Activated CD8-positive, alpha-beta T cell treated with anti-CD3 and anti-CD28 coated beads for 36 hours (primary cell): ENCODE data around the gene DNAJC1. TPM values are rescaled to one million over a fixed set of nuclear protein-coding genes. Genes with fewer than 3 reads are reported as not detected.

Experiments
- ATAC-seq: fragments of 200-7000 bp; cut with Tn5 transposase; one replicate; pipeline ENCODE4 v1.10.0; 2021; ENCODE audit warnings: mild to moderate bottlenecking, moderate library complexity
- CTCF ChIA-PET: fragments of 350-600 bp; sonication (Branson Sonifier 250); formaldehyde crosslinking; loops from one replicate; lab custom pipeline; 2021; ENCODE audit warnings: antibody characterized with exemption; lab: Charles Lee
- POLR2A ChIA-PET: fragments of 350-600 bp; sonication (Branson Sonifier 250); formaldehyde crosslinking; loops from one replicate; lab custom pipeline; 2021; ENCODE audit warnings: antibody characterized with exemption; lab: Charles Lee
- DNase-seq: peaks from one replicate; pipeline ENCODE4 v3.0.0-alpha.2; 2020
- H3K27ac Mint-ChIP-seq: one replicate; pipeline ENCODE4 v1.8.0; 2021; ENCODE audit warnings: mild to moderate bottlenecking, mixed read lengths
- H3K27me3 Mint-ChIP-seq: one replicate; pipeline ENCODE4 v1.8.0; 2021; ENCODE audit warnings: mixed read lengths
- H3K36me3 Mint-ChIP-seq: one replicate; pipeline ENCODE4 v1.8.0; 2021; ENCODE audit warnings: low read depth, mixed read lengths
- H3K4me1 Mint-ChIP-seq: one replicate; pipeline ENCODE4 v1.8.0; 2021; ENCODE audit warnings: low read depth, mixed read lengths
- H3K4me3 Mint-ChIP-seq: one replicate; pipeline ENCODE4 v1.8.0; 2021; ENCODE audit warnings: mild to moderate bottlenecking, moderate library complexity, mixed read lengths
- H3K9me3 Mint-ChIP-seq: one replicate; pipeline ENCODE4 v1.8.0; 2021; ENCODE audit warnings: mixed read lengths
- intact Hi-C: fragments of 100-400 bp; cut with micrococcal nuclease; formaldehyde crosslinking; loops from one replicate; pipeline ENCODE4 v1.10.0; 2022
- total RNA-seq, 2 experiments: library from RNA; stranded (reverse); gene quantifications; one replicate each; pipeline ENCODE4 v1.2.3, GENCODE V29; 2021
- TF ChIP-seq, protein P1 (sequence below): fragments of 200-600 bp; IDR thresholded peaks from one replicate; pipeline ENCODE4 v1.8.0; 2022; ENCODE audit warnings: antibody characterized with exemption, mild to moderate bottlenecking

DNAJC1 gene
- total RNA-seq, 2 experiments from 2014 or later = 19.3 to 23.7 TPM

DNA sequence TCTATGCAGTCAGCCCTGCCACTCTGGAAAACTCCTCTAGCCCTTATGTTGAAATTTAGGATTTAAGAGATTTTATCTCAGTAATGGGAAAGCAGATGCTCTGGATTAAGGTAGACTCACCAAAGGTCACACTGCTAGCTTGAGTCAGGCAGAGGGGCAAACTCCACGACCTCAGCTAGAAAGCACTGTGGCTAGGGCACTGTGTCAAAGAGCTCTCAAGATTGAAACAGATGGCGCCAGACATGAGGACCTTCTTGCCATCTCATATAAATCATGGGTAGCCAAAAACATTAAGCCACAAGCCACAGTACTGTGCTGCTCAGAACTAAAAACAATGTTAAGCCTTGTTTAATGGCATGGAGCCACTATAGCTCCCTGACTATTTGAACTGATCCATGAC, 188.7 kb downstream of the DNAJC1 start:
- ChIA-PET POLR2A (no interaction called here), CTCF (no interaction called here)
- no peak overlapping the region for H3K27ac Mint-ChIP-seq
- TF ChIP-seq, protein P1, sequence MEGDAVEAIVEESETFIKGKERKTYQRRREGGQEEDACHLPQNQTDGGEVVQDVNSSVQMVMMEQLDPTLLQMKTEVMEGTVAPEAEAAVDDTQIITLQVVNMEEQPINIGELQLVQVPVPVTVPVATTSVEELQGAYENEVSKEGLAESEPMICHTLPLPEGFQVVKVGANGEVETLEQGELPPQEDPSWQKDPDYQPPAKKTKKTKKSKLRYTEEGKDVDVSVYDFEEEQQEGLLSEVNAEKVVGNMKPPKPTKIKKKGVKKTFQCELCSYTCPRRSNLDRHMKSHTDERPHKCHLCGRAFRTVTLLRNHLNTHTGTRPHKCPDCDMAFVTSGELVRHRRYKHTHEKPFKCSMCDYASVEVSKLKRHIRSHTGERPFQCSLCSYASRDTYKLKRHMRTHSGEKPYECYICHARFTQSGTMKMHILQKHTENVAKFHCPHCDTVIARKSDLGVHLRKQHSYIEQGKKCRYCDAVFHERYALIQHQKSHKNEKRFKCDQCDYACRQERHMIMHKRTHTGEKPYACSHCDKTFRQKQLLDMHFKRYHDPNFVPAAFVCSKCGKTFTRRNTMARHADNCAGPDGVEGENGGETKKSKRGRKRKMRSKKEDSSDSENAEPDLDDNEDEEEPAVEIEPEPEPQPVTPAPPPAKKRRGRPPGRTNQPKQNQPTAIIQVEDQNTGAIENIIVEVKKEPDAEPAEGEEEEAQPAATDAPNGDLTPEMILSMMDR = no peak
- H3K4me1 Mint-ChIP-seq = no peaks in the 10 kb centered on the region
- intact Hi-C loops = no loop called here
- peaks cover 10% of the 10 kb centered on the region for H3K36me3 Mint-ChIP-seq
- no peak for DNase-seq
- H3K9me3 Mint-ChIP-seq = peaks cover 2% of the 10 kb centered on the region
- H3K4me3 Mint-ChIP-seq = no peak overlapping the region
- no peak for ATAC-seq
- no peaks in the 10 kb centered on the region for H3K27me3 Mint-ChIP-seq

GRCh38 chr10:21813946-21814345, 189.6 kb downstream of the DNAJC1 start:
- H3K36me3 Mint-ChIP-seq = peaks cover 10% of the 10 kb centered on the region
- H3K27ac Mint-ChIP-seq = no peak overlapping the region
- no peak for DNase-seq
- H3K4me3 Mint-ChIP-seq = no peak overlapping the region
- H3K4me1 Mint-ChIP-seq = no peaks in the 10 kb centered on the region
- no peaks in the 10 kb centered on the region for H3K27me3 Mint-ChIP-seq
- peaks cover 2% of the 10 kb centered on the region for H3K9me3 Mint-ChIP-seq
- TF ChIP-seq, protein P1 = no peak
- POLR2A ChIA-PET = no interaction called here
- no peak for ATAC-seq
- CTCF ChIA-PET = no interaction called here
- intact Hi-C loops = no loop called here

DNA sequence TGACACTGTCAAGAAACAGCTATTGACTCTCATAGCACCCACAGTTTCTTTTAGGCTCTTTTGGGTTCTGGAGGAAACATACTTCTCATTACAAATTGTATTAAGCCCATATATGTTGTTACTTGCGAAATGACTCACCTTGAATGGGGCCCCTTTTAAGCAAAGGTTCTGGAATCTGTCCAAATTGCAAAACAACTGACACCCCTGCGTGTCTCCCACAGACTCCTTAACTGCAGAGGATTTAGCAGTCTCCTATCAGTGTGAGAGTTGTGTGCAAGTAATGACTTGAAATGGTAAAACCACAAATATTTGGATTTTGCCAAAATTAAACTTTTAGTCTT, 192.3 kb downstream of the DNAJC1 start:
- peaks cover 2% of the 10 kb centered on the region for H3K9me3 Mint-ChIP-seq
- CTCF ChIA-PET = no interaction called here
- H3K4me3 Mint-ChIP-seq = no peak overlapping the region
- intact Hi-C loops = no loop called here
- DNase-seq (no peak), ATAC-seq (no peak)
- POLR2A ChIA-PET = no interaction called here
- peaks cover 5% of the 10 kb centered on the region for H3K36me3 Mint-ChIP-seq
- TF ChIP-seq, protein P1 = no peak
- no peak overlapping the region for H3K27ac Mint-ChIP-seq
- no peaks in the 10 kb centered on the region for H3K4me1 Mint-ChIP-seq
- H3K27me3 Mint-ChIP-seq = no peaks in the 10 kb centered on the region

- Mint-ChIP-seq H3K9me3 (peaks cover 2% of the 10 kb centered on the region), H3K4me3 (no peak overlapping the region), H3K4me1 (no peaks in the 10 kb centered on the region), H3K36me3 (peaks cover 5% of the 10 kb centered on the region), H3K27ac (no peak overlapping the region), H3K27me3 (no peaks in the 10 kb centered on the region)
- TF ChIP-seq, protein P1 = no peak
- DNase-seq (no peak), ATAC-seq (no peak)
- ChIA-PET CTCF (no interaction called here), POLR2A (no interaction called here)
- intact Hi-C loops = no loop called here
Observed at GRCh38 chr10:21810582-21811244, 192.8 kb downstream of the DNAJC1 start.

DNA sequence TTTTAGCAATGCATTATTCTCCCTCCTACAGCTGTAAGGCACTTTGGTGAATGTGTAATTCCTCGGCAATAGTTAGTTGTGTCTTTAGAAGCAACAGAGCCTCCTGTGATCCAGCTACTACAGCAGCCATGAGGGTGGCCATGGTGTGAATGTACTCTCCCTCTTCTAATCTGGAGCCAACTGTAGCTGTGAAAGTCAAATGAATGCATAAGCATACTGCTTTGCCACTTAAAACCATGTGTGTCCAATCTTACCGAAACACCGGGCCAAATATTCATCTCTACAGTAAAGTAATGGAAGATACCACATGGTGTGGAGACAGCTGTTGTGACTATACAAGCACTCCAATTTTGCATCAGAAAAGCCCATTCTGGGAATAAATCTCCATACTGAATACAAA, 195.0 kb downstream of the DNAJC1 start:
- no peaks in the 10 kb centered on the region for H3K9me3 Mint-ChIP-seq
- H3K4me3 Mint-ChIP-seq = no peak overlapping the region
- CTCF ChIA-PET = no interaction called here
- H3K27ac Mint-ChIP-seq = no peak overlapping the region
- DNase-seq = no peak
- ATAC-seq = no peak
- intact Hi-C loops = no loop called here
- H3K4me1 Mint-ChIP-seq = no peaks in the 10 kb centered on the region
- no peaks in the 10 kb centered on the region for H3K36me3 Mint-ChIP-seq
- TF ChIP-seq, protein P1 = no peak
- POLR2A ChIA-PET = no interaction called here
- no peaks in the 10 kb centered on the region for H3K27me3 Mint-ChIP-seq
